Amniotic stem cell (primary cell): ENCODE measurements around the gene ATXN1.
"Not testable (repeated sequence)": the region's sequence is repeated elsewhere in the genome, so short reads cannot be mapped to it uniquely, and the experiment has no call there.

ENCODE experiments used
- DNase-seq: peaks from one replicate; lab custom pipeline; 2025; lab: John Stamatoyannopoulos, UW

ATXN1 gene

GRCh38 chr6:16570946-16571345 lies 190.3 kb downstream of the ATXN1 start:
- no peak for DNase-seq

GRCh38 chr6:16570221-16570553 lies 191.1 kb downstream of the ATXN1 start:
- DNase-seq: no peak

- DNase-seq: no peak
Measured at GRCh38 chr6:16568128-16568527, 193.1 kb downstream of the ATXN1 start.

- no peak for DNase-seq
Measured at GRCh38 chr6:16567071-16567470, 194.2 kb downstream of the ATXN1 start.

- DNase-seq: peak; percentile 20
Measured at GRCh38 chr6:16564436-16564835, 196.8 kb downstream of the ATXN1 start.

GRCh38 chr6:16563628-16564240 lies 197.5 kb downstream of the ATXN1 start:
- no peak for DNase-seq

- no peak for DNase-seq
Measured at GRCh38 chr6:16562498-16562897, 198.8 kb downstream of the ATXN1 start.

DNA sequence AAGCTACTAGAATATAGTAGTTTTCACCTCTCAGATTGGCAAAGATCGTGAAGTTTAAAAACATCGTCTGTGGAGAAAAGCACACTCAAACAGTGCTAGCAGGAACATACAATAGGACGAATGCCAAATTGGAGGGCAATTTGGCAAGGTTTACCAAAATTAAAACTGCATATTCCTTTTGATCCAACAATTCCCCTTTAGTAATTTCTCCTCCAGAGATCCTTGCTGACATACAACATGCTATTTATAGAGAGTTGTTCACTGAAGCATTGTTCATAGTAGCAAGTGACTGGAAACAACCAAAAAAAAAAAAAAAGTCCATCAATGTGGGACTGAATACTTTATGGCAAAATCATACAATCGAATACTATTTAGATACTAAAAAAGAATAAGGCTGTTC lies 202.2 kb downstream of the ATXN1 start:
- DNase-seq: no peak

GRCh38 chr6:16555550-16555949 lies 205.7 kb downstream of the ATXN1 start:
- no peak for DNase-seq

GRCh38 chr6:16553531-16553930 lies 207.7 kb downstream of the ATXN1 start:
- DNase-seq: no peak

GRCh38 chr6:16551466-16551865 lies 209.8 kb downstream of the ATXN1 start:
- no peak for DNase-seq

DNA sequence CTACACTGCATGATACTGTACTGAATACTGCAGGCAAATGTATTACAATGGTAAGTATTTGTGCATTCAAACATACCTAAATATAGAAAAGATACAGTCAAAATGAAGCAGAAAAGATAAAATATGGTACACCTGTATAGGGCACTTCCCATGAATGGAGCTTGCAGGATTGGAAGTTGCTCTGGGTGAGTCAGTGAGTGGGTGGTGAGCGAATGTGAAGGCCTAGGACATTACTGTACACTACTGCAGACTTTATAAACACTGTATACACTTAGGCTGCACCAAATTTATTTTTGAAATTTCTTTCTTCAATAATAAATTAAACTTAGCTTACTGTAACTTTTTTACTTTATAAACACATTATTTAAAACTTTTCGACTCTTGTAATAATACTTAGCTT lies 213.1 kb downstream of the ATXN1 start:
- no peak for DNase-seq

DNA sequence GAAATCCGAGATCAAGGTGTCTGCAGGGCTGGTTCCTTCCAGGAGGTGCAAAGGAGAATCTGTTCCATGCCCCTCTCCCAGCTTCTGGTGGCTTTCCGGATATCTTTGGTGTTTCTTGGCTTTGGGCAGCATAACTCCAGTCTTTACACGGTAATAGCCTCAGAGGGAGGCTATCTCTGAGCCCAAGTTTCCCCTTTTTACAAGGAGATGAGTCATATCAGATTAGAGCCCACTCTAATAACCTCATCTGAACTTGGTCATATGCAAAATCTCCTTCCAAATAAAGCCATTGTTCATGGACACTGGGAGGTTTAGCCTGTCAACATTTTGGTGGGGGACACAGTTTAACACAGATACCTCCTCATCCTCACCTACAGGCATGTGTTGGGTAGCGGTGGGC lies 213.7 kb downstream of the ATXN1 start:
- DNase-seq: no peak

DNA sequence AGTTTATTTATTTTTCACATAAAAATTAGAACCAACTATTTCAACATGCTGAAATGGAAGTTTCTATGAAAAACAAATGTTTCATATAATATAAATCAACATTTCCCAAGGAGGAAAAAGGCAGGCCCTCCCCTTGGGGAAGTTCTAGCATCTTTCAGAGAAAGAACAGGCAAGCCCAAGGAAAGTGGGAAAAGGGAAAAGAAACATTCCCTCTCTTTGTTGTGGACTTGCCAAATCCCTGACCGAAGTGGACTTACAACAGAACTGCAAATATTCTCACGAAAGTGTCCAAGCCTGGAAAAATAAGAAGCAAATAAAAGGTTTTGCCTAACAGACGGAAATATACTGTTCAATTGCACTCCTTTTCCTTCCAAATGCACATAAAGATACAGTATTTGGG lies 214.4 kb downstream of the ATXN1 start:
- no peak for DNase-seq

GRCh38 chr6:16545382-16545781 lies 215.9 kb downstream of the ATXN1 start:
- DNase-seq: no peak

GRCh38 chr6:16544521-16544920 lies 216.7 kb downstream of the ATXN1 start:
- no peak for DNase-seq

- peak; percentile 12 for DNase-seq
Measured at GRCh38 chr6:16544006-16544405, 217.3 kb downstream of the ATXN1 start.

GRCh38 chr6:16543521-16543920 lies 217.7 kb downstream of the ATXN1 start:
- DNase-seq: peak; percentile 12

DNA sequence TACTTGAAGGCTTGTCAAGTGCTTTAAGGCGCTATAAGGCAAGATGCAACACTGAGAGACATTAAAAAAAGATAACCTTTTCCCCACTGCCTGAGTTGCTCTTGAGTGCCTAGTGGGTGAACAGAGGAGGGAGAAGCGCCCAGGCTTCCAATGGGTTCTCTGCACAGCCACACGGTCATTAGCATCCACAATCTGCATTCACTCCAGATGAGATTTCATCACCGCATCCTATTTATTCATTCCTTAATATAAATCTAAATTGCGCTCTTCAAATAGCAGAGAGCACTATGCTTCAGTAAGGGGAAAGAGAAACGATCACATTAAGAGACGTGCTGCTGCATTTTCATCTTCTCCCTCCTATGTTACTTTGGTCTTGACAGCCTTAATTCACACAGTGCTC lies 219.2 kb downstream of the ATXN1 start:
- DNase-seq: no peak

DNA sequence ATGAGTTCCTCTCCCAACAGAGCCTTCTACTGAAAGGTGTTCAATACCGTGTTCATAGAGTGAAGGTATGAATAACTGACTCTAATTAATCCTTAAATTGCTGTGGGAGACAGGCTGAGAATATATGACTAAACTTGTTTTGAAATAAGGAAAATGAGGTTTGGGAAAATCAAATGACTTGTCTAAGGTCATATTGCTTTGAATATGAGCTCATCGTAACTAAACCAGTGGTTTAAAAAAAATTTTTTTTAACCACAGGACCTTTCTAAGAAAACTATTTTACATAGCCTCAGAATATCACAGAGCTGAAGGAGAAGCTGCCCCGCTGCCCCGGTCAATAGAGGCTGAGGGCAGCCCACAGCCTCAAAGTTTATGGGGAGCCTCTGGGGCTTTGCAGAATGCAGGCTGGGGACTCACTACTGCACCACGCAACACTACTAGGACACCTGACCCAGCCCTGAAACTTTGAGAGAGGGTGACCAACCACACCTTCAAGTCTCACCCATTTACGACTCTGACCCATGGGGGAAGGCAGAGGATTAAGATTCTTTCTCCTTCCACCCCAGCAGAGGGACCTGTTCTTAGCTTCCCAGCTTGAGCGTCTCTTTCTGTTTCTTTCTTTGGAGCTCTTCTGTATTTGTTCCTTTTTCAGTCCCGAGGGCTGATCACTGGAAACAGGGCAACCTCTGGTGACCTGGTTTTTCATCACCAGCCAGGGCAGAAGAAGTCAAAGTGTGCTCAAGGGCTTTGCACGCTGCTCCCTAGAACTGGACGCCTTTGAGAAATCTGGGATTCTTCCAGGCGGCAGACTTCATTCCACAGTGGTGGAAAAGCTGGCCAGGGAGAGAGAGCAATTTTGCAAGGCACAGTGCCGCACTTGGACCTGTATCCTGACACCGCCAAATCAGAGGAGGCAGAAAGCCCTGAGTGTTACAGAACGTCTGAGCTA lies 220.2 kb downstream of the ATXN1 start:
- DNase-seq: no peak

GRCh38 chr6:16540383-16540782 lies 220.9 kb downstream of the ATXN1 start:
- DNase-seq: not testable (repeated sequence)

DNA sequence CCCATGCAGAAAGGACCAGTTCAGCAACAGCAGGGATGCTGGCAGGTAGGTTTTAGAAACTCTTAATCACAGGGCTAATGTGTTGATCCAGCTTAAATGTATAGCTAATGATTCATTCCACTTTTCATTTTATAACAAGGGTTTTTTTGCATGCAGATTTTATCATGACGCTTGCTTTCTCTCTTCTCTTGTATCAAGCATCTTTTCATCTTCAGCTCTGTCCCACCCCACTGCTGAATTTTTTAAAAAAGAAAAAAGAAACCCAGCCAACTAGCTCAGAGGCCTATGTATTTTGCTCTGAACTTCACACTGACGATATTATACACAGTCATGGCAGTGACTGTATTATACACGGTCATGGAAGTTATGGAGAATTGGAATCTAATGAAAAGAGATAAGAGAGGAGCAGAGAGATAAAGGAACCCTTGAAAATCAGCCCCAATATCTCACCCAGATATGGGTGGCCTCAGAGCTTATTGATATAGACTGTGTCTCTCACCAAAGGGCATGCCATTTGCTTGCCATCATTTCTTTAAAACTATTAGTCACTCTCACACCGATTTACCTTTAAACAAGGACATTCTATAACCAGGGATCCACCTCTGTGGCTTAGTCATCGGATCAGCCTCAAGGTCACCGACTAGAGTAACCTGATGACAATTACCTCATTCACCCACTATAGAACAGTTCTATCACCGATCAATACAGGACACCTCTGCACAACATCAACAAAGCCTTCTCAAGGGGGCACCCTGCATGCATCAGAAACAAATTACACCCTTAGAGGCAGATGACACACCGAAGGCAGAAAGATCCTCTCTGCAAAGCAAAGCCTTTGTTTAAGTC lies 222.0 kb downstream of the ATXN1 start:
- DNase-seq: no peak

GRCh38 chr6:16535564-16535963 lies 225.7 kb downstream of the ATXN1 start:
- DNase-seq: no peak
